ENCODE data around the gene TMEM38A.
"Not testable (repeated sequence)": the region's sequence is repeated elsewhere in the genome, so short reads cannot be mapped to it uniquely, and the experiment has no call there.

TMEM38A gene

GRCh38 chr19:16655727-16656126 is 5.2 kb upstream of the TMEM38A start:
- in situ Hi-C loops (cut with HindIII; ENCODE audit: low sequenced_read_pairs), result no loop called here
- no peak overlapping the region for H3K4me3 ChIP-seq (ENCODE audit: low read depth, low read length)
- DNase-seq (ENCODE audit: low read depth), result no peak
- TF ChIP-seq, protein P1, sequence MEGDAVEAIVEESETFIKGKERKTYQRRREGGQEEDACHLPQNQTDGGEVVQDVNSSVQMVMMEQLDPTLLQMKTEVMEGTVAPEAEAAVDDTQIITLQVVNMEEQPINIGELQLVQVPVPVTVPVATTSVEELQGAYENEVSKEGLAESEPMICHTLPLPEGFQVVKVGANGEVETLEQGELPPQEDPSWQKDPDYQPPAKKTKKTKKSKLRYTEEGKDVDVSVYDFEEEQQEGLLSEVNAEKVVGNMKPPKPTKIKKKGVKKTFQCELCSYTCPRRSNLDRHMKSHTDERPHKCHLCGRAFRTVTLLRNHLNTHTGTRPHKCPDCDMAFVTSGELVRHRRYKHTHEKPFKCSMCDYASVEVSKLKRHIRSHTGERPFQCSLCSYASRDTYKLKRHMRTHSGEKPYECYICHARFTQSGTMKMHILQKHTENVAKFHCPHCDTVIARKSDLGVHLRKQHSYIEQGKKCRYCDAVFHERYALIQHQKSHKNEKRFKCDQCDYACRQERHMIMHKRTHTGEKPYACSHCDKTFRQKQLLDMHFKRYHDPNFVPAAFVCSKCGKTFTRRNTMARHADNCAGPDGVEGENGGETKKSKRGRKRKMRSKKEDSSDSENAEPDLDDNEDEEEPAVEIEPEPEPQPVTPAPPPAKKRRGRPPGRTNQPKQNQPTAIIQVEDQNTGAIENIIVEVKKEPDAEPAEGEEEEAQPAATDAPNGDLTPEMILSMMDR (IDR thresholded peaks at IDR 0.05; ENCODE audit: low read depth, low read length, missing control alignments), result no peak

DNA sequence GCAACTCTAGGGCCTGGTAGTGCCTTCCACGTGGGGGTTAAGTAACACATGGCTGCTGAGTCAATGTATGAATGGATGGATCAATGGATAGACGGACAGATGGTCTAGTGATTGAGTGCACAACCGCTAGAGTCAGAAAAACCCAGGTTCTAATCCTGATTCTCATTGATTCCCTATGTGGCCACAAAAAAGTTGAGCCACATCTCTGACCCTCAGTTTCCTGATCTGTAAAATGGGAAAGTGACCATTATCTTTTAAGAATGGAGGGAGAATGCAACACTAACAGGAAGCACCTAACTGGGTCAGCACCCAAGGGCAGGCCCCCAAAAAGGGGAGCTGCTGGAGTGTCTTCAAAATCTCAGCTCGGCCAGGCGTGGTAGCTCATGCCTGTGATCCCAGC is 3.6 kb upstream of the TMEM38A start:
- in situ Hi-C loops (cut with HindIII; ENCODE audit: low sequenced_read_pairs), result no loop called here
- no peak for DNase-seq (ENCODE audit: low read depth)
- no peak overlapping the region for H3K4me3 ChIP-seq (ENCODE audit: low read depth, low read length)
- TF ChIP-seq, protein P1 (IDR thresholded peaks at IDR 0.05; ENCODE audit: low read depth, low read length, missing control alignments), result no peak

- TF ChIP-seq, protein P1 (IDR thresholded peaks at IDR 0.05; ENCODE audit: low read depth, low read length, missing control alignments), result no peak
- in situ Hi-C loops (cut with HindIII; ENCODE audit: low sequenced_read_pairs), result no loop called here
- H3K4me3 ChIP-seq (ENCODE audit: low read depth, low read length), result peak overlapping the region; percentile 73
Measured at GRCh38 chr19:16659464-16659831, 1.5 kb upstream of the TMEM38A start.

DNA sequence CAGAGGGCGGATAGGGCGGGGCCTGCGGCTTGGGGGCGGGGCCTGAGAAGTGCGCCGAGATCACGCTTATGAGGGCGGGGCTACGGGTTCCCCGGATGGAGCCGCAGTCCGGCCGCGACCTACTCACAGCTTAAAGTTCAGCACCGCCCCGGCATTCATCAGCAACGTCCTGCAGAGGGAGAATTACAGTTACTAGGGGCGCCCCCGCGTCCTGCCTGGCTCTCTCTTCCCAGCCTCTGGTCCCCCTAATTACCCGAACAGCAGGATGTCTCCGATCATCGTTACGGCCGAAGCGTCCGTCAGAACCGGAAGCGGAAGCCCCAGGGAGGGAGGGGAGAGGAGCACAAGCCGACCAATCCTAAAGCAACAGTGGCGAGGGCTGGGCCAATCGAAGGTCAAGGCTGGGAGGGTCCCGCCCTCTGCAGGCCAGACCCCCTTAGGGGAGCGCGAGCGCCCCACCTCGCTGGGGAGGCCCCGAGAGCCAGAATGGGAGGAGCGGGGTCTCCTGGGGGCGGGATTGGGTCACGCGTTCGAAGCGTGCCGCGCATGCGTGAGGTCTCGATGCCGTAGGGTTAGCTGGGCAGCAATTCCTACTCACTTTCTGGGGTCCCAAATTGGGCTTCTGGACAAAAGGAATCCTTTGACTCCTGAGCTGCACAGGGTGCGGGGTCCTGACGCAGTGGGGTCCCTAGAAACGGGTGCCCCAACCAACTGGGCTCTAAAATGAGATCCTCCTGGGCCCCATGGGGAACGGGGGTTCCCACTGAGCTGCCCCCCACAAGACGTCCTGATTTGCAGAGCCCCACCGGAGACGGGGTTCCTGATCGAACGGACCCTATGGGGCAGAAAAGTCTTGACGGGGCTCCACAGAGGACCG is 869 bp upstream of the TMEM38A start, which contains the start of gene SMIM7:
SMIM7 (minus strand) TSS at position 313 of the 877 bp plus-strand sequence; CDS start at position 279, 34 bp downstream.
- peak within 1 kb of the TSS; percentile 73 for H3K4me3 ChIP-seq (ENCODE audit: low read depth, low read length)
- TF ChIP-seq, protein P1 (IDR thresholded peaks at IDR 0.05; ENCODE audit: low read depth, low read length, missing control alignments), result no peak
- in situ Hi-C loops (cut with HindIII; ENCODE audit: low sequenced_read_pairs), result no loop called here
- DNase-seq (ENCODE audit: low read depth), result peak; percentile 97

More at GRCh38 chr19:16659464-16659831, 1.5 kb upstream of the TMEM38A start:
- DNase-seq (ENCODE audit: low read depth), result no peak

DNA sequence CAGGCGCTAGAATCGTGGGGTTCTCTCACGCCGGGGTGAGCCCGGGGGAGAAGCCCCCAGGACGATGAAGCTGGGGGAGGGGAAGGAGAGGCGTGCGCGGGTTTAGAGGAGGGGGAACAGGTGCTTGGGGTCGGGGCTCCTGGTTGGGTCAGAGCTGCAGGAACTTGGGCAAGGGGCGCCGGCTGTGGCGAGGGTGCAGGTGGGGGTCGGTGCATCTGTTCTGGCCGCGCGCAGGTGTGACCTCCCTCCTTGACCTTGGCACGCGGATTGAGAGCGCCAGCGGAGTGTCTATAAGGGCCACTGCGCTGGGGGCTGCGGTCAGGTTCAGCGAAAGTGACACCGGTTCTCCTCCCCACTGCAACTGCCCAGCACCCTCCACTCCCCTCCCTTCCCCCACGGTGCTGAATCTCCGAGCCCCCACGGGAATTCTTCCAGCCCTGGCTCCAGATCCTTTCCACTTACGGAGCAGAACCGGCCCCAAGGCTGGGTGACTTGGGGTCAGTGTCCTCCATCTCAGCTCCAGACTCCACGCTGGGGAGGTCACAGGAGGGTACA is 618 bp downstream of the TMEM38A start:
- in situ Hi-C loops (cut with HindIII; ENCODE audit: low sequenced_read_pairs), result no loop called here
- DNase-seq (ENCODE audit: low read depth), result no peak
- TF ChIP-seq, protein P1 (IDR thresholded peaks at IDR 0.05; ENCODE audit: low read depth, low read length, missing control alignments), result no peak
- H3K4me3 ChIP-seq (ENCODE audit: low read depth, low read length), result peak overlapping the region; percentile 73

- no peak for DNase-seq (ENCODE audit: low read depth)
- in situ Hi-C loops (cut with HindIII; ENCODE audit: low sequenced_read_pairs), result no loop called here
- TF ChIP-seq, protein P1 (IDR thresholded peaks at IDR 0.05; ENCODE audit: low read depth, low read length, missing control alignments), result no peak
- no peak overlapping the region for H3K4me3 ChIP-seq (ENCODE audit: low read depth, low read length)
Measured at GRCh38 chr19:16668176-16668575, 7.2 kb downstream of the TMEM38A start.

GRCh38 chr19:16668702-16669101 is 7.8 kb downstream of the TMEM38A start:
- in situ Hi-C loops (cut with HindIII; ENCODE audit: low sequenced_read_pairs); DNase-seq (ENCODE audit: low read depth); H3K4me3 ChIP-seq (ENCODE audit: low read depth, low read length): not testable (repeated sequence)

Measured in astrocyte of the cerebellum (primary cell).